ENCODE results near the gene SPP2.

SPP2 gene

DNA sequence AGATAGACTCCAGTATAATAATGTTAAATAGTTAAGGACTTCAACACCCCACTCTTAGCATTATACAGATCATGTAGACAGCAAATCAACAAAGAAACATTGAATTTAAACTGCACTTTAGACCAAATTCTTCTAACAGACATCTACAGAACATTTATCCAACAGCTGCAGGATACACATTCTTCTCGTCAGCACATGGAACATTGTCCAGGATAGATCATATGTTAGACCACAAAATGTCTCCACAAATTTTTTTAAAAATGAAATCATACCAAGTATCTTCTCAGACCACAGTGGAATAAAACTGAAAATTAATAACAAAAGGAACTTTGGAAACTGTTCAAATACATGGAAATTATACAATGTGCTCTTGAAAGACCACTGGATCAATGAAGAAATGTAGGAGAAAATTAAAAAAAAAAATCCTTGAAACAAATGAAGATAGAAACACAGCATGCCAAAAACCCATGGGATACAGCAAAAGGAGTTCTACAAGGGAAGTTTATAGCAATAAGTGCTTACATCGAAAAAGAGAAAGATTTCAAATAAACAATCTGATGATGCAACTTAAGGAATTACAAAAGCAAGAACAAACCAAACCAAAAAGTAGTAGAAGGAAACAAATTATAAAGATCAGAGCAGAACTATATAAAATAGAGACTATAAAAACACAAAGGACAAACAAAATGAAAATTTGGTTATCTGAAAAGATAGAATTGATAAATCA lies 12.3 kb upstream of the SPP2 start:
- Histone ChIP-seq H3K27ac (ENCODE audit: low read depth, low read length, severe bottlenecking) (no peak overlapping the region), H3K4me1 (ENCODE audit: control insufficient read depth, insufficient read depth, low read length, poor library complexity, severe bottlenecking) (no peaks in the 10 kb centered on the region), H3K36me3 (ENCODE audit: control insufficient read depth, insufficient read depth, low read length) (no peaks in the 10 kb centered on the region), H3K4me3 (ENCODE audit: extremely low read depth, insufficient read depth, low read length, poor library complexity, severe bottlenecking) (no peak overlapping the region), H3K9me3 (ENCODE audit: control insufficient read depth, low read length) (no peaks in the 10 kb centered on the region)
- 90% methylated on average over 1 of the region's 2 CpGs; no CpG with 5 or more reads in 1 of the 2 experiments for WGBS, 2 experiments (ENCODE audit: insufficient coverage in 2 of 2)

DNA sequence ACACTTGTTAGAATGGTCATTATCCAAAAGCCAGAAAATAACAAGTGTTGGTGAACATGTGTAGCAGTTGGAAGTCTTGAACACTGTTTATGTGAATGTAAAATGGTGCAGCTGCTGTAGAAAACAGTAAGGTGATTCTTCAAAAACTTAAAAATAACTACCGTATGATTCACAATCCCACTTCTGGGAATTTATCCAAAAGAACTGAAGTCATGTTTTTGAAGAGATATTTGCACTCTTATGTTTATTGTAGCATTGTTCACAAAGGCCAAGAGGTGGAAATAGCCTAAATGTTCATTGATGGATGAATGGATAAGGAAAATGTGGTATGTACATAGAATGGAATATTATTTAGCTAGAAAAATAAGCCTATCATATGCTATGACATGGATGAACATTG lies 6.3 kb upstream of the SPP2 start:
- no peak overlapping the region for H3K27ac ChIP-seq (ENCODE audit: low read depth, low read length, severe bottlenecking)
- no peaks in the 10 kb centered on the region for H3K4me1 ChIP-seq (ENCODE audit: control insufficient read depth, insufficient read depth, low read length, poor library complexity, severe bottlenecking)
- H3K36me3 ChIP-seq (ENCODE audit: control insufficient read depth, insufficient read depth, low read length): no peaks in the 10 kb centered on the region
- WGBS, 2 experiments (ENCODE audit: insufficient coverage in 2 of 2): no CpG with 5 or more reads among the region's 1 CpG
- H3K4me3 ChIP-seq (ENCODE audit: extremely low read depth, insufficient read depth, low read length, poor library complexity, severe bottlenecking): no peak overlapping the region
- H3K9me3 ChIP-seq (ENCODE audit: control insufficient read depth, low read length): no peaks in the 10 kb centered on the region

DNA sequence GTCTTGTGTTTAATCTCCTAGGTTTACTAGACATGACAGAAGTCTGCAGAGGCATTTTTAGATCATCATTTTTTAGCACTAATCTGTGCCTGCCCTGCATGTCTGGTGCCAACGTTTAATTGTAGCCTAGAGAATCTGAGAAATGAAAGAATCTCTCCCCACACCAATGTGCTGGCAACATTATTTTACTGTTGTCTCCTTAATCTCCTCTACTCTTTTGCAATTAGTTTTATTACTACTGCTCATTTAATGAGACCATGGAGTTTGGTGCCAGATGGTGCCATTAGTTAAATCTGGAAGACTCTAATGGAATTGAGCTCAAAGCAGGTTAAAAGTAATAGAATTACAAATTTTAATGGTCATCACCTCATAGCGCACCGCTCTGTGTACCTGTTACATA lies 4.0 kb upstream of the SPP2 start:
- no peak overlapping the region for H3K4me3 ChIP-seq (ENCODE audit: extremely low read depth, insufficient read depth, low read length, poor library complexity, severe bottlenecking)
- no peaks in the 10 kb centered on the region for H3K36me3 ChIP-seq (ENCODE audit: control insufficient read depth, insufficient read depth, low read length)
- H3K4me1 ChIP-seq (ENCODE audit: control insufficient read depth, insufficient read depth, low read length, poor library complexity, severe bottlenecking): no peaks in the 10 kb centered on the region
- no peaks in the 10 kb centered on the region for H3K9me3 ChIP-seq (ENCODE audit: control insufficient read depth, low read length)
- H3K27ac ChIP-seq (ENCODE audit: low read depth, low read length, severe bottlenecking): no peak overlapping the region
- 83 to 100% methylated on average over 1 to 3 of the region's 3 CpGs for WGBS, 2 experiments (ENCODE audit: insufficient coverage in 2 of 2)

DNA sequence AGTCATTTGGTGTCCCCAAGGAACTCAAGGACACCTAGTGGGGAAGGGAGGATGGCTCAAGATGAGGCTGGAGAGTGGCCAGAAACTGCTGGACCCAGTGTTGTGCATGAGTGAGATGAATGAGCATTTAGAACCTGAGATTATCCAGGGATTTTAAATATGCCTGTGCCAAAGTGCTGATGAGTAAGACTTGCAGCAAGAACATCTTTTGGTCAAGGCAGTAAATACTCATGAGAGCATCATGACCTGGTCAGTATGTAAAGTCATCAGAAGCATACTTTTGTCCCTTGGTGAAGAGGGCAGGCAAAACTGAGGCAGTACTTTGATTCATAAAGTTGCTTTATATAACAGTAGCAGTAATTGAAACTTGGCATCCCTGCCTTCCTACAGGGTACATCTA lies 3.1 kb upstream of the SPP2 start:
- Histone ChIP-seq H3K4me3 (ENCODE audit: extremely low read depth, insufficient read depth, low read length, poor library complexity, severe bottlenecking) (no peak overlapping the region), H3K27ac (ENCODE audit: low read depth, low read length, severe bottlenecking) (no peak overlapping the region), H3K36me3 (ENCODE audit: control insufficient read depth, insufficient read depth, low read length) (no peaks in the 10 kb centered on the region), H3K4me1 (ENCODE audit: control insufficient read depth, insufficient read depth, low read length, poor library complexity, severe bottlenecking) (no peaks in the 10 kb centered on the region), H3K9me3 (ENCODE audit: control insufficient read depth, low read length) (no peaks in the 10 kb centered on the region)

DNA sequence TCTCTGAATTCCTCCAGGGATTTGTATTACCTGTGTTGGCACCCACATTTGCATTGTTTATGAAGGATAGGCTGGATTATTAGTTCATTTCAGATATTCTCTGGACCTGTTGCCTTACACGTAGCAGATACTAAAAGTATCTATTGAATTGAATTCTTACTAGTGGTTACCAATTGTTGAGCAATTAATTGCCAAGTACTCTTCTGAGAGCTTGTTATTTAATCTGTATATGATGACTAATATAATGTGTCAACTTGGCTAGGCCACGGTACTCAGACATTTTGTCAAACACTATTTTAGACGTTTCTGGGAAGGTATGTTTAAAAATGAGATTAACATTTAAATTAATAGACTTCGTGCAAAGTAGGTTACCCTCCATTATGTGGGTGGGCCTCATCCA lies 2.5 kb upstream of the SPP2 start:
- WGBS, 2 experiments (ENCODE audit: insufficient coverage in 2 of 2): 83% methylated on average over 2 of the region's 4 CpGs; no CpG with 5 or more reads in 1 of the 2 experiments

DNA sequence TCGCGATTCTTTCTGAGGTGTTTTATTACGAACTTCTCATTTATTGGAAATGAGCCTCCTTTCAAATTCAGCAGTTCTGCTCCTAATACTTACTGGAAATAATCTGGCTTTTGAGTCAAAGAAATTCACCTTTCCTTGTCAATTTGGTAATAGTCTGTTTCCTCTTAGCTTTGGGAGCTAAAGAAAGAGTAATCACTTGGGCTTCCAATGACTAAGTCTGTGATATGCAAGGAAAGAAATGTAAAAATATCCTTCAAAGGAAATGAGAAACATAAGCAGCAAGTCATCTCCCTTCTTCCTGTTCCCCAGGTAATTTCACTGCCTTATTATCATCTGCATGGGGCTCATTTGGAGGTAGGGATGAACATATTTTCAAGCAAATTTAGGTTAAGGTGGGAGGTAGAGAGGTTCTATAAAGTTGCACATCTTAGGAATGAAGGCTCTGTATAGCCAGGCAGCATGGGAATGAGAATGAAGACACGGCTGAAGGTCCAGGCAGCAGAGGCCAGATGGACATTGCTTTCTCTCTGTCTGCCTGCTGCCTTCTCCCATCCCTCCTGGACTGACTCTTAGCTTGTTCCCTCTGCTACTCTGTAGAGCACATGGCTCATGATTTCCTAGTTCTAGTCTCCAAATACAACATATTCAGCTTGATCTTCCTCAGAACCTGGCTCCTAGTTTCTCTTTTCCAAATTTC lies 1.0 kb downstream of the SPP2 start:
- WGBS, 2 experiments (ENCODE audit: insufficient coverage in 2 of 2): 71 to 100% methylated on average over 1 of the region's 4 CpGs
- Histone ChIP-seq H3K4me3 (ENCODE audit: extremely low read depth, insufficient read depth, low read length, poor library complexity, severe bottlenecking) (no peak overlapping the region), H3K36me3 (ENCODE audit: control insufficient read depth, insufficient read depth, low read length) (no peaks in the 10 kb centered on the region), H3K4me1 (ENCODE audit: control insufficient read depth, insufficient read depth, low read length, poor library complexity, severe bottlenecking) (no peaks in the 10 kb centered on the region), H3K27ac (ENCODE audit: low read depth, low read length, severe bottlenecking) (no peak overlapping the region), H3K9me3 (ENCODE audit: control insufficient read depth, low read length) (no peaks in the 10 kb centered on the region)

More for the DNA sequence above, 2.5 kb upstream of the SPP2 start:
- no peak overlapping the region for H3K27ac ChIP-seq (ENCODE audit: low read depth, low read length, severe bottlenecking)
- no peak overlapping the region for H3K4me3 ChIP-seq (ENCODE audit: extremely low read depth, insufficient read depth, low read length, poor library complexity, severe bottlenecking)
- no peaks in the 10 kb centered on the region for H3K9me3 ChIP-seq (ENCODE audit: control insufficient read depth, low read length)
- H3K4me1 ChIP-seq (ENCODE audit: control insufficient read depth, insufficient read depth, low read length, poor library complexity, severe bottlenecking): no peaks in the 10 kb centered on the region
- no peaks in the 10 kb centered on the region for H3K36me3 ChIP-seq (ENCODE audit: control insufficient read depth, insufficient read depth, low read length)

DNA sequence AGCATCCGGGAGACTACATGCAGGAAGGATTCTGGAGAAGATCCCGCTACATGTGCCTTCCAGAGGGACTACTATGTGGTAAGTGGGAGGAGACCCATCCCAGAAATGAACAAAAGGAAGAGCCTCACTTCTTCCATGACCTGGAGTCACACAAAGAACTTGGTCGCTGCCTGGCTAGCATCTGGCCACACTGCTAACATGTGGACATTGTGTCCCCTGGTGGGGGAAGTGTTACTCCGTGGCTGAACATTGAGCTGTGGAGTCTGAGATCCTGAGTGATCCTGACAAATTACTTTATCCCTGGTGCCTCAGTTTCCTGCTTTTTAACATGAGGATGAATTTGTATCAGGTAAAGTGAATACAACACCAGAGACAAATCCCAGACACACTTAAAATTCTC lies 8.4 kb downstream of the SPP2 start:
- WGBS, 2 experiments (ENCODE audit: insufficient coverage in 2 of 2): 87 to 92% methylated on average over 2 of the region's 4 CpGs
- Histone ChIP-seq H3K9me3 (ENCODE audit: control insufficient read depth, low read length) (no peaks in the 10 kb centered on the region), H3K4me1 (ENCODE audit: control insufficient read depth, insufficient read depth, low read length, poor library complexity, severe bottlenecking) (no peaks in the 10 kb centered on the region), H3K36me3 (ENCODE audit: control insufficient read depth, insufficient read depth, low read length) (no peaks in the 10 kb centered on the region), H3K27ac (ENCODE audit: low read depth, low read length, severe bottlenecking) (no peak overlapping the region), H3K4me3 (ENCODE audit: extremely low read depth, insufficient read depth, low read length, poor library complexity, severe bottlenecking) (no peak overlapping the region)

DNA sequence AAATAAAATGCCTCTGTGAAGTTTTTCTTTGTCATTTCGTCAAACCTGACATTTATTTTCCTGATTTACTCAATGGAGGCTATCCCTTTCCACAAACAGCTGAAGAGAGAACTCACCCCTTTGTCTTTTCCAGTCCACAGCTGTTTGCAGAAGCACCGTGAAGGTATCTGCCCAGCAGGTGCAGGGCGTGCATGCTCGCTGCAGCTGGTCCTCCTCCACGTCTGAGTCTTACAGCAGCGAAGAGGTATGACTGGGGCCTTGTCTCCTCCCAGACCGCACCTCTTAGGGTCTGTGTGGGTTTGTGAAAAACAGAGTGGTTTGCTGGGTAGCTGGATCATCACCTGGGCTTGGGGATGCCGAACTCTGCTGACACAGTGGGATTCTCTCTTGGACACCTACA lies 9.7 kb downstream of the SPP2 start:
- H3K9me3 ChIP-seq (ENCODE audit: control insufficient read depth, low read length): no peaks in the 10 kb centered on the region
- H3K4me1 ChIP-seq (ENCODE audit: control insufficient read depth, insufficient read depth, low read length, poor library complexity, severe bottlenecking): no peaks in the 10 kb centered on the region
- 80 to 86% methylated on average over 3 to 6 of the region's 8 CpGs for WGBS, 2 experiments (ENCODE audit: insufficient coverage in 2 of 2)
- H3K4me3 ChIP-seq (ENCODE audit: extremely low read depth, insufficient read depth, low read length, poor library complexity, severe bottlenecking): no peak overlapping the region
- no peak overlapping the region for H3K27ac ChIP-seq (ENCODE audit: low read depth, low read length, severe bottlenecking)
- no peaks in the 10 kb centered on the region for H3K36me3 ChIP-seq (ENCODE audit: control insufficient read depth, insufficient read depth, low read length)

DNA sequence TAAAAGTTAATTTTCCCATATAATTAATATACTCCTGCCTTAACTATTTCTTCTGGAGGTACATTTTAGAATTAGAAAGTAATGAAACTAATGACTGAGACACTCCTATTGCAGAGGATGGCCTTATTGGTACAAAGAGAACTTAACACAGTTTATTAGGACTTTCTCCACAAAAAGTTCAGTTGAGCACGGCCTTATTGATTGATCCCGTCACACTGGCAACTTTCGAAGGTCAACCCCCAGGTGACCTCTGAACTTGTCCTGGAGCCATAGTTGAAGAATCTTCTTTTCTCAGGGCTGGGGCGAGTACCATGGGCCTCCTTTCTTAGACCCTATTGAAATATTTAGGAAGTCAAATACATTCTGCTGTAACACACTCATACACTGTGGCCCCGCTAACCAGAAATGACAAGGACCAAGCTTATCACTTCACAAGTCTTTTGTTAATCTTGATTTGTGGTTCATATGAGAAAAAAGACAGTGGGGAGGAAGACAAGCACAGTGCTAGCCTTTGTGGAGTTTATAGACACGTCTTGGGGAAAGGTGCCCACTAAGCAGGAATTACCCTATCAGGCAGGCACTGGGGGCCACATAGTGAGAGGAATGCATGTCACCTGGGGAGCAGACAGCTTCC lies 11.2 kb downstream of the SPP2 start:
- Histone ChIP-seq H3K4me1 (ENCODE audit: control insufficient read depth, insufficient read depth, low read length, poor library complexity, severe bottlenecking) (no peaks in the 10 kb centered on the region), H3K4me3 (ENCODE audit: extremely low read depth, insufficient read depth, low read length, poor library complexity, severe bottlenecking) (no peak overlapping the region), H3K36me3 (ENCODE audit: control insufficient read depth, insufficient read depth, low read length) (no peaks in the 10 kb centered on the region), H3K9me3 (ENCODE audit: control insufficient read depth, low read length) (no peaks in the 10 kb centered on the region), H3K27ac (ENCODE audit: low read depth, low read length, severe bottlenecking) (no peak overlapping the region)
- 73 to 92% methylated on average over 2 to 5 of the region's 6 CpGs for WGBS, 2 experiments (ENCODE audit: insufficient coverage in 2 of 2)

DNA sequence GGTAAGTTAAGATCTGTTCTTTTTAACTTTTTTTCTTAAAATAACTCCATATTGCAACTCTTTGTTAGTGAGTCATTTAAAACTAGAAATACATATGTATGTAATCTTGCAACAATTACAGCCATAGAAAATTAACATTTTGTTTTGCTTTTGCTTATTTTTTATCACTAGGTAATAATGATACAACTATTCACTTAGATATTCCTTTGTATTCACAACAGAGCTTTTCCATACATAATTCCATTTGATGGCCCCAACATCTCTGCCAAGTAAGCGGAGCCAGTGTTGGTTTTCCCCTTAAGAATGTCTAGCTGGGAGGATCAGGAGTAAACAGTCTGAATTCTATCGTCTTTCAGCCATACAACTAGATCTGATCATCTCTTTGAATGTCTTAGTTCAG lies 16.1 kb downstream of the SPP2 start:
- Histone ChIP-seq H3K9me3 (ENCODE audit: control insufficient read depth, low read length) (peaks cover 10% of the 10 kb centered on the region), H3K4me1 (ENCODE audit: control insufficient read depth, insufficient read depth, low read length, poor library complexity, severe bottlenecking) (no peaks in the 10 kb centered on the region), H3K36me3 (ENCODE audit: control insufficient read depth, insufficient read depth, low read length) (no peaks in the 10 kb centered on the region), H3K4me3 (ENCODE audit: extremely low read depth, insufficient read depth, low read length, poor library complexity, severe bottlenecking) (no peak overlapping the region), H3K27ac (ENCODE audit: low read depth, low read length, severe bottlenecking) (no peak overlapping the region)
- 75 to 100% methylated on average over 1 of the region's 2 CpGs for WGBS, 2 experiments (ENCODE audit: insufficient coverage in 2 of 2)

DNA sequence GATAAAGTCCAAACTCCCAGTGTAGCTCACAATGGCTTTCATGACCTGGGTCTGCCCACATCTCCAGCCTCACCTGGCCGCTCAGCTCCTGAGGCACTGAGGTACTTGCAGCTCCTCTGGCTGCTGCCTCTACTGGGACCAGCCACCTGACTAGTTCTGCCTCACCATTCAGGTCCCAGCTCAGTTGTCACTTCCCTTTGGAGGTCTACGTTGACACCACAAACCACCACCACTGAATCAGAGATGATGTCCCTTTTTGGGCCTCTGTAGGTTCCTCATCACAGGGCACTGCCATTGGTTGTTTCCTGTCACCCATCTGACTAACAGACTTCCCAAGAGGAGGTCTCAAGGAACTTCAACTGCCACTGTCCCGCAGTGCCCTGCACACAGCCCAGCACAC lies 21.2 kb downstream of the SPP2 start:
- WGBS, 2 experiments (ENCODE audit: insufficient coverage in 2 of 2): 93 to 100% methylated on average over 2 of the region's 3 CpGs
- Histone ChIP-seq H3K36me3 (ENCODE audit: control insufficient read depth, insufficient read depth, low read length) (no peaks in the 10 kb centered on the region), H3K4me3 (ENCODE audit: extremely low read depth, insufficient read depth, low read length, poor library complexity, severe bottlenecking) (no peak overlapping the region)

More for the DNA sequence above, 21.2 kb downstream of the SPP2 start:
- Histone ChIP-seq H3K27ac (ENCODE audit: low read depth, low read length, severe bottlenecking) (no peak overlapping the region), H3K9me3 (ENCODE audit: control insufficient read depth, low read length) (peaks cover 10% of the 10 kb centered on the region), H3K4me1 (ENCODE audit: control insufficient read depth, insufficient read depth, low read length, poor library complexity, severe bottlenecking) (no peaks in the 10 kb centered on the region)

Data from mesodermal cell (in vitro differentiated cells).